ENCODE results near the gene KLHL11.
A peak's percentile ranks its signal among the peaks of the same experiment; 100 is the strongest.
"Not testable (repeated sequence)": the region's sequence is repeated elsewhere in the genome, so short reads cannot be mapped to it uniquely, and the experiment has no call there.

KLHL11 gene

DNA sequence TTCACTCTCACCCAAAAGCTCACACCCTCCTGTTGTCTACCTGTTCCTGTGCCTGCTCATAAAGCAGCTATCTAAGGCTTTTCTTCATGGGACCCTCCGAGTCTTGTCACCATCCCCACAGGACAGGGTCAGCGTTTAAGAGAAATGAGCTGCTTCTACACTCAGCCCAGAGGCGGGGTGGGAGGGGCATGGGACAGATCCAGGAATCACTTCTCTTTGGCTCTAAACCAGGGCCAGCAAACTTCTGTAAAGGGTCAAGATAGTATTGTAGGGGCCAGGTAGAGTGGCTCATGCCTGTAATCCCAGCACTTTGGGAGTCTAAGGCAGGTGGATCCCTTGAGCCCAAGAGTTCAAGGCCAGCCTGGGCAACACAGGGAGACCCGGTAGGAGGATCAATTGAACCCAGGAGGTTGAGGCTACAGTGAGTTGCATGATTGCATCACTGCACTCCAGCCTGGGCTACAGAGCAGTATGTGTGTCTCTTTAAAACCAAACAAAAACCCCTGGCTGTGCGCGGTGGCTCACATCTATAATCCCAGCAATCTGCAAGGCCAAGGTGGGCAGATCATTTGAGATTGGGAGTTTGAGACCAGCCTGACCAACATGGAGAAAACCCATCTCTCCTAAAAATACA lies 23.2 kb upstream of the KLHL11 start:
- Histone ChIP-seq H3K9me3 (ENCODE audit: control extremely low read depth in 1 of 5, control insufficient read depth in 4 of 5, insufficient read depth in 2 of 5, low read depth in 1 of 5, low read length in 4 of 5) (no peaks in the 10 kb centered on the region), H3K27ac (ENCODE audit: insufficient read depth in 1 of 2, low read depth in 1 of 2, low read length in 2 of 2, poor library complexity in 1 of 2, severe bottlenecking in 2 of 2) (no peak overlapping the region), H3K27me3 (replicated peaks in 2 of 5; ENCODE audit: control insufficient read depth in 4 of 5, insufficient read depth in 5 of 5, low read length in 4 of 5) (no peaks in the 10 kb centered on the region), H3K4me3 (ENCODE audit: control insufficient read depth in 1 of 7, extremely low read depth in 1 of 7, insufficient read depth in 4 of 7, low read depth in 2 of 7, low read length in 6 of 7) (no peak overlapping the region), H3K36me3 (ENCODE audit: control insufficient read depth in 4 of 4, insufficient read depth in 4 of 4, low read length in 3 of 4) (peaks cover 18 to 88% (median 74%) of the 10 kb centered on the region in 4 experiments), H3K4me1 (ENCODE audit: control extremely low read depth in 1 of 4, control insufficient read depth in 4 of 4, insufficient read depth in 4 of 4, low read length in 3 of 4) (no peaks in the 10 kb centered on the region)
- ChIA-PET POLR2A (no interaction called here), CTCF (interaction anchor here (0.7 to 1.1 kb wide), 2 partner anchors 14 to 151 kb away, joined by 3 read pairs; no protein-coding TSS in a partner anchor)
- no peak for DNase-seq
- 93% methylated on average over 6 of the region's 6 CpGs for WGBS (ENCODE audit: insufficient coverage)

DNA sequence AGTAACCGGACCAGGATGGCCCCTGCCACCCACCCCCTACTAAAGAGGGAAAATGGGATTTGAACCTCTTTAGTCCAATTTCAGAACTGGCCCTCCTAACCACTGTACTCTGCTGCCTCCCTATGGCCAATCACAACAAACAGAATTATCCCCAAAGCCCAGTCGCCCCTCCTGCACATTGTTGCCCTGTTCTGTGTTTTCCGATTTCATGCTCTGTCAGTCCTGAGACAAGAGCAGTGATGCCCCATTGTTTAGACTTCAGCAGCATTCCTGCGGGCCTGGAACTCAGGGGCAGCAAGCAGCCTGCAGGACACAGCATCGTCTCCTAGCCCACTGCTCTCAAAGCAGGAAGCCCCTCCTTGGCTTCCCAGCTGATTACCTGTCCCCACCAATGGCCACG lies 20.5 kb upstream of the KLHL11 start:
- Histone ChIP-seq H3K27ac (ENCODE audit: insufficient read depth in 1 of 2, low read depth in 1 of 2, low read length in 2 of 2, poor library complexity in 1 of 2, severe bottlenecking in 2 of 2) (no peak overlapping the region), H3K4me1 (ENCODE audit: control extremely low read depth in 1 of 4, control insufficient read depth in 4 of 4, insufficient read depth in 4 of 4, low read length in 3 of 4) (peaks cover 0 to 2% (median 0%) of the 10 kb centered on the region in 4 experiments), H3K36me3 (ENCODE audit: control insufficient read depth in 4 of 4, insufficient read depth in 4 of 4, low read length in 3 of 4) (peaks cover 20 to 79% (median 67%) of the 10 kb centered on the region in 4 experiments), H3K4me3 (ENCODE audit: control insufficient read depth in 1 of 7, extremely low read depth in 1 of 7, insufficient read depth in 4 of 7, low read depth in 2 of 7, low read length in 6 of 7) (no peak overlapping the region), H3K9me3 (ENCODE audit: control extremely low read depth in 1 of 5, control insufficient read depth in 4 of 5, insufficient read depth in 2 of 5, low read depth in 1 of 5, low read length in 4 of 5) (no peaks in the 10 kb centered on the region), H3K27me3 (replicated peaks in 2 of 5; ENCODE audit: control insufficient read depth in 4 of 5, insufficient read depth in 5 of 5, low read length in 4 of 5) (no peaks in the 10 kb centered on the region)
- CTCF ChIA-PET = no interaction called here
- POLR2A ChIA-PET = no interaction called here
- WGBS (ENCODE audit: insufficient coverage) = 91% methylated on average over 5 of the region's 6 CpGs
- DNase-seq = peak; percentile 10 to 21 (median 17)

DNA sequence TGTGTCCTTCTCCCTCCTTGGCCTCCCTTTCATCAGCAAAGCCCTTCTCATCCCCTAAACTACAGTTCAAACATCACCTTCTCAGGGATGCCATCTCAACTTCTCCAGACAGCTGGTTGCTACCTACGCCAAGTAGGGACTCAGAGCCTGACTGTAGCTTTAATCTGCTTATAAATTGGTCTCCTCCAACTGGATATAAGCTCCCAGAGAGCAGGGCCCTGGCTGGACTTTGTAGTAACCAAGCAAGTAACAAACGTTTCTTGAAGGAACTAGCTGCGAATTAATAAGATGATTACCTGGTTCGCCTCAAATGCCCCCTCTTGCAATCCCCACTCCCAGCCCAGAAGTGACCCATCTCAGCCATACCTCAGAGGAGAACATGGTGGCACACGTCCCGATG lies 17.5 kb upstream of the KLHL11 start:
- CTCF ChIA-PET = interaction anchor here (1.6 kb wide), 1 partner anchor 11 kb away, joined by 3 read pairs; no protein-coding TSS in a partner anchor
- peaks cover 0 to 2% (median 0%) of the 10 kb centered on the region in 4 experiments for H3K4me1 ChIP-seq (ENCODE audit: control extremely low read depth in 1 of 4, control insufficient read depth in 4 of 4, insufficient read depth in 4 of 4, low read length in 3 of 4)
- 97% methylated on average over 6 of the region's 6 CpGs for WGBS (ENCODE audit: insufficient coverage)
- H3K27ac ChIP-seq (ENCODE audit: insufficient read depth in 1 of 2, low read depth in 1 of 2, low read length in 2 of 2, poor library complexity in 1 of 2, severe bottlenecking in 2 of 2) = no peak overlapping the region
- no peaks in the 10 kb centered on the region for H3K27me3 ChIP-seq (replicated peaks in 2 of 5; ENCODE audit: control insufficient read depth in 4 of 5, insufficient read depth in 5 of 5, low read length in 4 of 5)
- DNase-seq = no peak
- no peaks in the 10 kb centered on the region for H3K9me3 ChIP-seq (ENCODE audit: control extremely low read depth in 1 of 5, control insufficient read depth in 4 of 5, insufficient read depth in 2 of 5, low read depth in 1 of 5, low read length in 4 of 5)
- H3K36me3 ChIP-seq (ENCODE audit: control insufficient read depth in 4 of 4, insufficient read depth in 4 of 4, low read length in 3 of 4) = peaks cover 24 to 84% (median 67%) of the 10 kb centered on the region in 4 experiments
- POLR2A ChIA-PET = no interaction called here
- H3K4me3 ChIP-seq (ENCODE audit: control insufficient read depth in 1 of 7, extremely low read depth in 1 of 7, insufficient read depth in 4 of 7, low read depth in 2 of 7, low read length in 6 of 7) = no peak overlapping the region

DNA sequence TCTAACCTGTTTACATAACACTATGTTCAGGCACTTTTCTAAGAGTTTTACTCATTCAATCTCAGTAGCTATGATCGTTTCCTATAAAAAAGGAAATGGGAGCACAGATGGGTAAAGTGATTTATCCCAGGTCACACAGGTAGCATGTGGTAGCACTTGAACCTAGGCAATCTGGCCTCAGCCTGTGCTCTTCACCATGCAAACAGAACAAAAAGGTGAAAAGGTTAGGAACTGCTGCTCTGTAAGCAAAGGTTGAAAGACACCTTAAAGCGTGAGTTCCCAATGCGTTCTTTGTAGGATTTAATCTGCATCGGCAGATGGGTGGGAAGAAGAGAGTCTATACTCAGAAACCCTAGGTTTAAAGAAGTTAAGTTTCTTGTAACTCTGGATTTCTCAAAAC lies 14.9 kb upstream of the KLHL11 start:
- peaks cover 0 to 2% (median 0%) of the 10 kb centered on the region in 4 experiments for H3K4me1 ChIP-seq (ENCODE audit: control extremely low read depth in 1 of 4, control insufficient read depth in 4 of 4, insufficient read depth in 4 of 4, low read length in 3 of 4)
- H3K36me3 ChIP-seq (ENCODE audit: control insufficient read depth in 4 of 4, insufficient read depth in 4 of 4, low read length in 3 of 4) = peaks cover 13 to 67% (median 53%) of the 10 kb centered on the region in 4 experiments
- H3K27ac ChIP-seq (ENCODE audit: insufficient read depth in 1 of 2, low read depth in 1 of 2, low read length in 2 of 2, poor library complexity in 1 of 2, severe bottlenecking in 2 of 2) = no peak overlapping the region
- no peak overlapping the region for H3K4me3 ChIP-seq (ENCODE audit: control insufficient read depth in 1 of 7, extremely low read depth in 1 of 7, insufficient read depth in 4 of 7, low read depth in 2 of 7, low read length in 6 of 7)
- CTCF ChIA-PET = interaction anchor here (0.6 to 1.4 kb wide), 2 partner anchors 80 to 99 kb away, joined by 3 to 5 read pairs; no protein-coding TSS in a partner anchor
- no peaks in the 10 kb centered on the region for H3K27me3 ChIP-seq (replicated peaks in 2 of 5; ENCODE audit: control insufficient read depth in 4 of 5, insufficient read depth in 5 of 5, low read length in 4 of 5)
- H3K9me3 ChIP-seq (ENCODE audit: control extremely low read depth in 1 of 5, control insufficient read depth in 4 of 5, insufficient read depth in 2 of 5, low read depth in 1 of 5, low read length in 4 of 5) = no peaks in the 10 kb centered on the region
- POLR2A ChIA-PET = no interaction called here
- WGBS (ENCODE audit: insufficient coverage) = 94% methylated on average over 4 of the region's 4 CpGs
- DNase-seq = no peak

DNA sequence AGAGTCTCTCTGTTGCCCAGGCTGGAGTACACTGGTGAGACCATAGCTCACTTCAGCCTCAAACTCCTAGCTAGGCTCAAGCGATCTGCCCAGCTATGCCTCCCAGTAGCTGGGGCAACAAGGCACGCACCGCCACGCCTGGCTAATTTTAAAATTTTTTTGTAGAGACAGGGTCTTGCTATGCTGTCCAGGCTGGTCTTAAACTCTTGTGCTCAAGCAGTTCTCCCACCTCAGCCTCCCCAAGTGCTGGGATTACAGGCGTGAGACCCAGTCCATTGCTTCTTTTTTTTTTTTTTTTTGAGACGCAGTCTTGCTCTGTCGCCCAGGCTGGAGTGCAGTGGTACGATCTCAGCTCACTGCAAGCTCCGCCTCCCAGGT lies 9.1 kb upstream of the KLHL11 start:
- POLR2A ChIA-PET; H3K27me3 ChIP-seq (replicated peaks in 2 of 5; ENCODE audit: control insufficient read depth in 4 of 5, insufficient read depth in 5 of 5, low read length in 4 of 5); H3K9me3 ChIP-seq (ENCODE audit: control extremely low read depth in 1 of 5, control insufficient read depth in 4 of 5, insufficient read depth in 2 of 5, low read depth in 1 of 5, low read length in 4 of 5); H3K4me1 ChIP-seq (ENCODE audit: control extremely low read depth in 1 of 4, control insufficient read depth in 4 of 4, insufficient read depth in 4 of 4, low read length in 3 of 4); H3K27ac ChIP-seq (ENCODE audit: insufficient read depth in 1 of 2, low read depth in 1 of 2, low read length in 2 of 2, poor library complexity in 1 of 2, severe bottlenecking in 2 of 2); DNase-seq; H3K4me3 ChIP-seq (ENCODE audit: control insufficient read depth in 1 of 7, extremely low read depth in 1 of 7, insufficient read depth in 4 of 7, low read depth in 2 of 7, low read length in 6 of 7): not testable (repeated sequence)
- WGBS (ENCODE audit: insufficient coverage) = 94% methylated on average over 4 of the region's 9 CpGs
- CTCF ChIA-PET = interaction anchor here (0.7 to 1.7 kb wide), 4 partner anchors 9 to 88 kb away, joined by 3 to 4 read pairs (median 4); partner anchors contain the start of gene KLHL11
- peaks cover 23 to 75% (median 61%) of the 10 kb centered on the region in 4 experiments for H3K36me3 ChIP-seq (ENCODE audit: control insufficient read depth in 4 of 4, insufficient read depth in 4 of 4, low read length in 3 of 4)

DNA sequence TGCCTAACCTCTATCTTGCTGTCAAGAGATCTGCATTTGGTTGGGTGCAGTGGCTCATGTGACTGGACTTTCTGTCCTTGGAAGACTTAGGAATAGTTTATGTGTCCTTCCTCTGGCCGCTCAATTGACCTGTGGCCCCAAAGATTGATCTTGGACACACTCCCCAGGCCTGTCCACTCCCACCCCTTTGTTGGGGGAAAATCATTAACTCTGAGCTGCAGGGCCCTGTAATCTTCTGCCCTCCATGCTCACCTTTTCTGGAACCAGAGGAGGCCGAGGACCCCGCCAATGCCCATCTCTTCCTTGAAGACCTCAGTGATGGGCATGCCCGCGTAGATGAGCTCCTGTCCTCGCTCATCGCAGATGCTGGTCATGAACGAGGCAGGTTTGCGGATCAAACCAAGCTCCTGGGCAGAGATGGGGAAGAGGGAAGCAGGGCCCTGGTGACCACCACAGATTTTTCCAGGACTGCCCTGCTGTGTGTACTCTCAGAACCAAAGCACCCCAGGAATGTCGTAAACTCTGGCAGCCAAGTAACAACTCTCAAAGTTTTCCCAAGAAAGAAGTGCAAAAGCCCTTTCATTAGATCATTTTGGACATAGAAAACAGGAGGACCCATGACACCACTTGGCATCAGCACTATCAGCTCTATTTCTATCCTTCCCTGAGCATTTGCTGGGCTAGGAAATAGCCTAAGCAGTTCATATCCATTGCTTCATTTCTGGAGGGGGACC lies 8.5 kb upstream of the KLHL11 start:
- CTCF ChIA-PET = interaction anchor here (1.1 to 1.7 kb wide), 3 partner anchors 8 to 72 kb away, joined by 3 to 4 read pairs (median 4); partner anchors contain the start of gene KLHL11
- H3K36me3 ChIP-seq (ENCODE audit: control insufficient read depth in 4 of 4, insufficient read depth in 4 of 4, low read length in 3 of 4) = peaks cover 23 to 76% (median 59%) of the 10 kb centered on the region in 4 experiments
- H3K9me3 ChIP-seq (ENCODE audit: control extremely low read depth in 1 of 5, control insufficient read depth in 4 of 5, insufficient read depth in 2 of 5, low read depth in 1 of 5, low read length in 4 of 5) = no peaks in the 10 kb centered on the region
- no peaks in the 10 kb centered on the region for H3K27me3 ChIP-seq (replicated peaks in 2 of 5; ENCODE audit: control insufficient read depth in 4 of 5, insufficient read depth in 5 of 5, low read length in 4 of 5)
- DNase-seq = no peak
- H3K4me3 ChIP-seq (ENCODE audit: control insufficient read depth in 1 of 7, extremely low read depth in 1 of 7, insufficient read depth in 4 of 7, low read depth in 2 of 7, low read length in 6 of 7) = no peak overlapping the region
- no peaks in the 10 kb centered on the region for H3K4me1 ChIP-seq (ENCODE audit: control extremely low read depth in 1 of 4, control insufficient read depth in 4 of 4, insufficient read depth in 4 of 4, low read length in 3 of 4)
- H3K27ac ChIP-seq (ENCODE audit: insufficient read depth in 1 of 2, low read depth in 1 of 2, low read length in 2 of 2, poor library complexity in 1 of 2, severe bottlenecking in 2 of 2) = no peak overlapping the region
- 100% methylated on average over 7 of the region's 10 CpGs for WGBS (ENCODE audit: insufficient coverage)
- POLR2A ChIA-PET = no interaction called here

DNA sequence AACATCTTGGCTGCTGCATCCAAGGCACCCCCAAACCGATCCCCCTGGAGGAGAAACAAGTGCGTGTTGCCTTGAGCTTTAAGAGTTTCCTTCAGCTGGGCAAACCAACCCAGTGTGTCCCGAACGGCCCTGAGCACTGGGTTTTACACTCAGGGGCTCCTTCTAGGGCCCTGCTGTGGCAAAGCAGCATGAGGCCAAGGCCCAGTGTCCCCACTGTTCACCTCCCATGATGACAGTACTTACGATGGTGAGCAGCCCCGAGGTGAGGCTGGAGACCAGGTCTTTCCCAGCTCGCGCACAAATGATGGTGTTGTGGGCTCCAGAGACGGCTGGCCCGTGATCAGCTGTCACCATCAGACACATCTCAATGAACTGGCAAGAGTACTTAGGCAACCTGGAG lies 6.6 kb upstream of the KLHL11 start:
- Histone ChIP-seq H3K27me3 (replicated peaks in 2 of 5; ENCODE audit: control insufficient read depth in 4 of 5, insufficient read depth in 5 of 5, low read length in 4 of 5) (no peaks in the 10 kb centered on the region), H3K4me1 (ENCODE audit: control extremely low read depth in 1 of 4, control insufficient read depth in 4 of 4, insufficient read depth in 4 of 4, low read length in 3 of 4) (no peaks in the 10 kb centered on the region), H3K27ac (ENCODE audit: insufficient read depth in 1 of 2, low read depth in 1 of 2, low read length in 2 of 2, poor library complexity in 1 of 2, severe bottlenecking in 2 of 2) (no peak overlapping the region), H3K4me3 (ENCODE audit: control insufficient read depth in 1 of 7, extremely low read depth in 1 of 7, insufficient read depth in 4 of 7, low read depth in 2 of 7, low read length in 6 of 7) (no peak overlapping the region), H3K9me3 (ENCODE audit: control extremely low read depth in 1 of 5, control insufficient read depth in 4 of 5, insufficient read depth in 2 of 5, low read depth in 1 of 5, low read length in 4 of 5) (no peaks in the 10 kb centered on the region), H3K36me3 (ENCODE audit: control insufficient read depth in 4 of 4, insufficient read depth in 4 of 4, low read length in 3 of 4) (peaks cover 21 to 76% (median 57%) of the 10 kb centered on the region in 4 experiments)
- WGBS (ENCODE audit: insufficient coverage) = 96% methylated on average over 8 of the region's 10 CpGs
- POLR2A ChIA-PET = interaction anchor here (0.6 kb wide), 1 partner anchor 104 kb away, joined by 3 read pairs; no protein-coding TSS in a partner anchor
- DNase-seq = no peak
- CTCF ChIA-PET = no interaction called here

Data from common myeloid progenitor, CD34-positive (primary cell).